Left colon (tissue), 2 donors: ENCODE measurements around the gene BAZ2B. TPM values are rescaled to one million over a fixed set of nuclear protein-coding genes. Genes with fewer than 3 reads are reported as not detected.

Experiments used
- ATAC-seq: fragments of 200-7000 bp; cut with Tn5 transposase; one replicate; pipeline ENCODE4 v1.9.1; 2020; ENCODE audit warnings: mild to moderate bottlenecking, moderate library complexity
- DNase-seq, 2 donors: peaks; one replicate each; pipeline ENCODE4 v3.0.0-alpha.2; 2020
- intact Hi-C, 2 donors: fragments of 100-400 bp; cut with DNase I in 1 of 2; cut with micrococcal nuclease in 1 of 2; formaldehyde crosslinking; loops; one replicate each; pipeline versions ENCODE4 v1.11.2 to v1.14.0; 2022; cut with DNase I, micrococcal nuclease
- total RNA-seq, 2 donors: library from RNA; stranded (reverse); fragmentation: NEBNext Ultra II Directional; extraction: Animal tissue kit (Norgen Biotek cat#: 25700); gene quantifications; one replicate each; pipeline ENCODE4 v1.2.1, GENCODE V29; 2021
- donor health status: DM: no; HTN: no; CAD: no.
- donor health status: DM: yes; HTN: yes; CAD: no.

BAZ2B gene
- total RNA-seq, 2 donors from 2014 or later: 53.6 to 64.1 TPM

DNA sequence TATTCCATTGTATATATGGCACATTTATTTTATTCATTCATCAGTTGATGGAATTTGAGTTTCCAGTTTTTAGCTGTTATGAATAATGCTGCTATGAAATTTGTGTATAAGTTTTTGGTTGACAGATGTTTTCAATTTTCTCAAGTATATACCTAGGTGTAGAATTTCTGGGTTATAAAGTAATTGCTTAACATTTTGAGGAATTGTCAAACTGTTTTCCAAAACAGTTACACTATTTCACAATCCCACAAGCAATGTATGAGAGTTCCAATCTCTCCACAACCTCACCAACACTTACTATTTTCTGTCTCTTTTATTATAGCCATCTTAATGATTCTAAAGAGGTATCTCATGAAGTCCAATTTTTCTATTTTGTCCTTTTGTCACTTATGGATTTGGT is 317.4 kb downstream of the BAZ2B start:
- ATAC-seq (no peak), DNase-seq (no peak)
- intact Hi-C loops: no loop called here

DNA sequence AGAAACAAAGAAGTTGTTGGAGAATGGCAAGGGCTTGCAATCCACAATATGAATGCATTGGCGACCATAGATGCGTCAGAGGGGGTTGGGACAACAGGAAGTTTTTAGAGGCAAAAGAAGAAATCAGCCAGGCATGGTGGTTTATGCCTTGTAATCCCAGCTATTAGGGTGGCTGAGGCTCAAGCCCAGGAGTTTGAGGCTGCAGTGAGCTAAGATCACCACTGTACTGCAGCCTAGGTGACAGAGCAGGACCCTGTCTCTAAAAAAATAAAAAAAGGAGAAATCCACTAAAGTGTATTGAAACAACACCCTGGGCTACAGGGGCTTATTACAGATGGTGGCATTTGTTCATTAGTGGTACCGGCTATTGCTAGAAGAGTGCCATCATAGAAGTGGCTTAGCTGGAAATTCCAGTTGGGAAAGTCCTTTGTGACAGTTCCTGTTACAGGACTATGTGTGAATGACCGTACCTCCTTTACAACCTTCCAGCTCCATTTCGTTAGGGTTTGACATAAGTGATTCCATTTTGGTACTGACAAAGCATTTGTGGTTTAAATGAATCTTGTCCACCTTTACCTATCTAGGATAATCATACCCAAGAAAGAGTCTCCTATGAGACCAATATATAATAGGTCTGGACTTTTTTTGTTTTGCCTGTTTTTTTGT is 319.2 kb downstream of the BAZ2B start:
- intact Hi-C loops: no loop called here
- ATAC-seq: no peak
- no peak for DNase-seq

DNA sequence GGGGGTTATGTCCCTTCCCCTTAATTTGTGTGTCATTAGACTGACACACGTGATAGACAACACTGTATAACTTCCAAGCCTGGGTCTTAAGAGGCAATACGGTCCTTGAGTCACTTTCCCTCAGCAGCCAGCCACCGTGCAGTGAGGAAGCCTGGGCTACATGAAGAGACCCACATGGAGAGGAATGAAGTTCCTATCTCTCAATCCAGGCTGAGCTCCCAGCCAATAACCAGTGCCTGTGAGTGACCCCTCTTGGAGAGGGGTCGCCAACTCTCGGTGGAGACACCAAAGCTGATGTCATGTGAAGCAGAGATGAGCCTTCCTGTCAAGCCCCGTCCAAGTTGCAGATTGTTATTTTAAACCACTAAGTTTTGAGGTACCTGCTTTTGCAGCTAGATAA is 324.2 kb downstream of the BAZ2B start:
- intact Hi-C loops: no loop called here
- ATAC-seq (no peak), DNase-seq (no peak)

DNA sequence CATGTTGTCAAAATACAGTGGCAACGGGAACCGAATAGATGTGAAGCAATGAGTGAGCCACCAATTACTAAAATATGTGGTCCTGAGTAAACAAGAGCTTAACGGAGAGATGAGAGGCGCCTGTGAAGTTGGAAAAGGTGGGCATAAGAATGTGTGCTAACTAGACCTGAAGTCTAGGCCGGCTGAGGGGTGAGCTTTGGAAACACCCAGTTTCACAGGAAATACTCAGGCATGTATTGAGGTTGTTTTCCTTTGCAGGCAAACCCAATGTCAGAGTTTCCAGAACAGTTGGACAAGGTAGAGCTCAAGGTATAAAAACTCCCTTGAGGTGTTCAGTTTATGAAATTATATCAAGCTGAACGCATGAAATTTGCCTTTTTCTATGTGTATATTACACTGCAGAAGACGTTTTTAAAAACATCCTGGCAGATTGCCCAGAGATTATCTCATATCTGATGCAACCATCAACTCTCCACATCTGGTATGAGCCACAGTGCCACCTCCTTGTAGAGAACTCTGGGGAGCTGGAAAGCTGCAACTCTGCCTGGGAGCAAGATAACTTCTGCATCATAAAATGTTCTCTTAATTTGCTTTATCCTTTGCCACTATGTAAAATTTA is 325.9 kb downstream of the BAZ2B start:
- DNase-seq (no peak), ATAC-seq (no peak)
- intact Hi-C loops: no loop called here

DNA sequence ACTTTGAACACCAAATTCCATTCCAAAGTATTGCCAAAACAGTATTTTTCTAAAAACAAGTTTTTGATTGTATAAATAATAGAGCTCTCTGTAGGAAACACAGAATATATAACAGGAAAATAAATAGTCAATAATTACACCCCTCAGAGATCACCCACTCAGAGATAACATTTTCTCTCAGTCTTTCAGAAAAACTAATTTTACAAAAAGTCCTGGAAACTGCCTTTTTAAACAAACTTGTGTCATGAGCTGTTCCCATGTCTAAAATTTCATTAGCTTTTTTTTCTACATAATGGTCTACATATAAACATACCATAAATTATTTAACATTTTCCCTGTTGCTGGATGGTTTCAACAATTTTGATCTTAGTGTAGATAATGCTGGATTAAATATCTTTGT is 328.6 kb downstream of the BAZ2B start:
- intact Hi-C loops: no loop called here
- ATAC-seq: no peak
- DNase-seq: no peak

DNA sequence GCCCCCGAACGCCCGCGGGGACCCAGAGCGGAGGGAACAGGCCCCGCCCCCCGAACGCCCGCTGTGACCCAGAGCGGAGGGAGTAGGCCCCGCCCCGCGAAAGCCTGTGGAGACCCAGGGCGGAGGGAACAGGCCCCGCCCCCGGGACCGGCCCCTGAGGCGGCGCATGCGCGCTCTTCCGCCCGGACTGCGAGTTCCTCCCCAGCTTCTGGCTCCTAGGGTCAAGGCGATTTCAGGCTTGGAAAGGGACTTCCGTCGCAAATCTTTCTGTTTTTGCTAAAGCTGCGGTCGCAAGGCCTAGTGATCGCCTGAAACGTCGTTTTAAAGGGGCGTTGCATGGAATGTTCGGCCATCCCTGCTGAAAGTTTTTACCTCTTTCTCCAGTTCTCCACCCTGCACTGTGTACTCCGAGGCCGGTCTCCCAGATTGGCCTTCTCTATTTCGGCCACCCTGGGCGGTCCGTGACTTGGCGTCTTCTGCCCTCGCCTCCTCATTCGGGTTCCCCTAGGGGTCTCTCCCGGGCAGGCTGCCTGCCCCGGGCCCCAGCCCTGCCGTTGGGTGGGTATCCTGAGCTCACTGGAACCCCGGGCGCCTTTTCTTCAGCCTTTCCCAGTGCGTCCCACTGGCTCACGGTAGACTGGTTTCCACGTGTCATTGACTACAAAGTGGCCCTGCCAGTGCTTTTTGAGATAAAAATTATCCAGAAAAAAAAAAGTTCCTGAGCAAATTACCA is 329.5 kb downstream of the BAZ2B start:
- peak; percentile 96 for ATAC-seq
- intact Hi-C loops: no loop called here
- peak; percentile 98 to 100 for DNase-seq

DNA sequence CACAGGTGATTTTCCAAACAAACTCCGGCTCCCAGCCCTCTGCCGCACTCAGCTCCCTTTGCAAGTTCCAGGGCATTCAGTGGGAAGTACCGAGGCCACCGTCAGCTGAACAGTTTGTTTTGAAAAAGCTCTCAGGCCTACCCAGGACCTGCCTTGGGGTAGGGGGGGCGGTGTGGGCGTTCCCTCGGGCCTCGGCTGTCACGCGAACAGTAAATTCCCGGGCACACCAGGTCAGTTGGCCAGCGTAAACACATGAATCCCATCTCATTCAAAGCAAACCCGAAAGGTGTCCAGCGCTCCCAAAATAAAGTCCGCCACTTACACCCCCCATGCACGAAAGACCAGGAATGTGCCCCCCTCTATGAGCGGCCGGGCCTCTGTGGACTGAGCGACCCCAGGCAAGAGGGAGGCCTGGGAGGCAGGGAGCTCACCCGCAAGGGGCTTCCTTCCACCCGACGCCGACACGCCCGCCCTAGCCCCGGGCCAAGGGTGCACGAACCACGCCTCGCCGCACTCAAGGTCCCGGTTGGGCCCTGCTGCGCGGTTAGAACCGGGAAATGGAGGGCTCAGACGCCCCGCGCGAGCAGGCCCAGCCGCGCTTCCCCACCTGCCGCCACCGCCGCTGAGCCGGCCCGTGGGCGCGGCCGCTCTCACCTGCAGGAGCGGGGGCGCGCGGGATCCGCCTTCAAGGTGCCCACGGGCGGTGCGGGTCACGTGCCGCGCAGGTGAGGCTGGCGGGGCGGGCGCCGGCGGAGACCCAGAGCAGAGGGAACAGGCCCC is 330.2 kb downstream of the BAZ2B start, which contains the start of gene WDSUB1:
Gene WDSUB1 (minus strand): TSS at position 775 of the 780 bp plus-strand sequence. CDS start 3,634 bp downstream, outside the sequence.
- peak; percentile 76 to 79 for DNase-seq
- ATAC-seq: peak; percentile 37
- intact Hi-C loops: no loop called here

DNA sequence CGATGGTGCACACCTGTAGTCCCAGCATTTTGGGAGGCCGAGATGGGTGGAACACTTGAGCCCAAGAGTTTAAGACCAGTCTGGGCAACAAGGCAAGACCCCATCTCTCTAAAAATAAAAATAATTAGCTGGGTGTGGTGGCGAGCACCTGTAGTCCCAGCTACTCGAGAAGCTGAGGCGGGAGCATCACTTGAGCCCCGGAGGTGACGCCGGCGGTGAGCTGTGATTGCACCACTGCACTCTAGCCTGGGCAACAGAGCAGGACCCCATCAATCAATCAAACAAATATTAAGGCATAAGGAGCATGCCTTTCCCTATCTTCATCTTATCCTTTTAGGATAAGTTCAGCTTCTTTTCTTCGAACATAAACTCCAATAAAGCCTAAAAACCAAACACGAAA is 330.9 kb downstream of the BAZ2B start:
- ATAC-seq (no peak), DNase-seq (peak in 1 of 2 donors; percentile 21)
- intact Hi-C loops: no loop called here

DNA sequence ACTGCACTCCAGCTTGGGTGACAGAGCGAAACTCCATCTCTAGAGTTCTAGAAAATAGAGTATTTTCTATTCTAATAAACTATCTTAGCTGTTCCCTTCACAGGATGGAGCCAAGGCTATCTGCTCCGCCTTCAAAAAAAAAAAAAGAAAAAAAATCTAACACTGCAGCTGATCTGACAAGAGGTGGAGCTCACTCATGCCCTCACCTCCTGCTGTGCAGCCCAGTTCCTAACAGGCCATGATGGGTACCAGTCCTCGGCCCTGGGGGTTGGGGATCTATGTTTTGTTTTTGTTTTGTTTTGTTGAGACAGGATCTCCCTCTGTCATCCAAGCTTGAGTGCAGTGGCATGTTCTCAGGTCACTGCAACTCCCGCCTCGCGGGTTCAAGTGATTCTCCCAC is 332.8 kb downstream of the BAZ2B start:
- intact Hi-C loops: no loop called here
- ATAC-seq (no peak), DNase-seq (no peak)

DNA sequence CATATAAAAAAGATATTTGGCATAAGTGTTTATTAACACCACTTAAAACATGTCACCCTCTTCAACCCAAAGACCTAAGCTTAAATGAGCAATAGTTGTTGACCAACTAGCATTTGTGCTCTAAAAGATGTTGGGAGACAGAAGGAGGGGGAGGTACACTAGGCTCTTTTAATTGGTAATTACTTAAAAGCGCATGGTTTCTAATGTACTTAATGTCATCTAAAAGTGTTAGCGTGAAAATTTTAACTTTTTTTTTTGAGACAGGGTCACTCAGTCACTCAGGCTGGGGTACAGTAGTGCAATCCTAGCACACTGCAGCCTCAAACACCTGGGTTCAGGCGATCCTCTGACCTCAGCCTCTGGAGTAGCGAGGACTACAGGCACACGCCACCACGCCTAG is 335.3 kb downstream of the BAZ2B start:
- intact Hi-C loops: no loop called here
- no peak for DNase-seq
- no peak for ATAC-seq

DNA sequence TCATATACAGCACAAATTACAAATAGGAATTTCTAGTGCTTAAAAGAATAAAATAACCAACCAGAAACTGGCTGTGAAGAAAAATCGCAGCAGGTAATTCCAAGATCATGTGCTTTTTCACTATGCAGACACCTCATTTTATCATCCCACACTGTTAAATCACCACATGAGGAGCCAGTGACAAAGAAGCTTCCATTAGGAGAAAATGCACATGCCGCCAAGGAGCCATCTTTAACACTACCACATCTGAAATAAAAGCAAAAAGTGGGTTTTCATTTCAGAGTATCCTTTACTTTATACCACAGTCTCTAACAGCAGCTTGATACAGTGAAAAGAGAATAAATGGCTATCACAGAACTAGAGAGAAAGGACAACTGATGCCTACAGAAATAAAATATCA is 336.6 kb downstream of the BAZ2B start:
- no peak for ATAC-seq
- intact Hi-C loops: no loop called here

DNA sequence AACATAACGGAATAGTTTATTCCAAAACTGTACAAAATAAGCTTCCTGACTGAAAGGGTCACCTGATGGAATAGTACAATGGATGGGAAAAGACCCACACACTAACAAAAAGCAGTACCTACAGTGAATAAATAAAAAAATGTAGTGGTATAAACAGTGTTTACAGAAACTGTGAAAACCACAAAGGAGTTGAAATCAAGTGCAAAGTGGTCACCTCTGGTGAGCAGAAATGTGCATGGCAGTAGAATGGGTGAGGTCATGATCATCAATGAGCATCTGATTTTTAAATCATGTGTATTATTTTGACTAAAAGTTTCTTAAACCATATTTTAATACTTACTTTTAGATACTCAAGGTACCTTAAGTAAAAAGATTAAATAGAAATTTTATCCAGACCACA is 341.2 kb downstream of the BAZ2B start:
- ATAC-seq (no peak), DNase-seq (no peak)
- intact Hi-C loops: no loop called here

More for the DNA sequence above, 336.6 kb downstream of the BAZ2B start:
- no peak for DNase-seq

DNA sequence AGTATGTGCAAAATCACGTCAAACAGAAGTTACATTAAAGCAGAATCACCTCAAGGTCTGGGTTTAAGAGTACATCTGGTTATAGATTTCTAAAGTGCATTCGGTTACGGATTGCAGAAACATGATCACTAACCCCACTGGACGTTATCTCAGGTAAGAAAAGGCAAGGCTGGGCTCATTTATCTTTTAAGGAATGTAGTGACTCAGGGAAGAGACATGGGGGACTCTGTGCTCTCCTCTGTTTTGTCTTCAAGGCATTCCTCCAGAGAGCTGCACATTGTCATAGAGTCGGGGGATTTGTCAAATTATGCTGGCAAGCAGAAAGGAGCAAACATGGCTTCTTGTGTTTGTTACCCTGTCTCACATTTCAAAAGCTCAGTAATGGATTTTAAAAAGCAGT is 344.2 kb downstream of the BAZ2B start:
- DNase-seq: no peak
- intact Hi-C loops: no loop called here
- no peak for ATAC-seq

DNA sequence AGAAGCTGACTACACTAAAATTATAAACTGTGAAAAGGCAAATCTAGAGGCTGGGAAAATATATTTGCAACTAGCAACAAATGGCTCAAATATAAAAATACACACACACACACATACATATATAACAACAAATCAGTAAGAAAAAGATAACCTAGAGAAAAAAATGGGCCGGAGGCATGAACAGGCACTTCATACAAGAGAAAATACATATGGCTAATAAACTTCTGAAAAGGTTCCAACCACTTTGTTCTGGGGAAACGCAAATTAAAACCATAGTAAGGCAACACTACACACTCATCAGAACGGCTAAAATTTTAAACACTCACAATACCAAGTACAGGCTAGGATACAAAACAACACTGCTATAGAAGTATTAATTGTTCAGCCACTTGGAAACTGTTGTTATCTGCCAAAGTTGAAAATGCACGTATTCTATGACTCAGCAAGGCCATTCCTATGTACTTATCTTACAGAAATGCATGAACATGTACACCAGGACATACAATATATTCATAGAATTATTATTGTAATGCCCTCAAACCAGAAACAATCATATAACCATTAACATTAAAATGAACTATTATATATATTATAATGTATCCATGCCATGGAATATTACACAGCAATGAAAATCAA is 345.5 kb downstream of the BAZ2B start:
- DNase-seq (no peak), ATAC-seq (no peak)
- intact Hi-C loops: no loop called here

Other genes with a start within 250 kb of the BAZ2B start
- 10 to 100 TPM; 56.5 to 73.3 TPM for gene MARCHF7, start 96.0 kb upstream of the BAZ2B start, total RNA-seq
- gene CD302, start 181.7 kb upstream of the BAZ2B start, total RNA-seq: 10 to 100 TPM; 12.6 to 18.3 TPM